Measurements from ENCODE around the gene WDR86. TPM values are rescaled to one million over a fixed set of nuclear protein-coding genes. Genes with fewer than 3 reads are reported as not detected.

WDR86 gene
- total and polyA plus RNA-seq, 2 experiments from 2014 or later, result not detected

DNA sequence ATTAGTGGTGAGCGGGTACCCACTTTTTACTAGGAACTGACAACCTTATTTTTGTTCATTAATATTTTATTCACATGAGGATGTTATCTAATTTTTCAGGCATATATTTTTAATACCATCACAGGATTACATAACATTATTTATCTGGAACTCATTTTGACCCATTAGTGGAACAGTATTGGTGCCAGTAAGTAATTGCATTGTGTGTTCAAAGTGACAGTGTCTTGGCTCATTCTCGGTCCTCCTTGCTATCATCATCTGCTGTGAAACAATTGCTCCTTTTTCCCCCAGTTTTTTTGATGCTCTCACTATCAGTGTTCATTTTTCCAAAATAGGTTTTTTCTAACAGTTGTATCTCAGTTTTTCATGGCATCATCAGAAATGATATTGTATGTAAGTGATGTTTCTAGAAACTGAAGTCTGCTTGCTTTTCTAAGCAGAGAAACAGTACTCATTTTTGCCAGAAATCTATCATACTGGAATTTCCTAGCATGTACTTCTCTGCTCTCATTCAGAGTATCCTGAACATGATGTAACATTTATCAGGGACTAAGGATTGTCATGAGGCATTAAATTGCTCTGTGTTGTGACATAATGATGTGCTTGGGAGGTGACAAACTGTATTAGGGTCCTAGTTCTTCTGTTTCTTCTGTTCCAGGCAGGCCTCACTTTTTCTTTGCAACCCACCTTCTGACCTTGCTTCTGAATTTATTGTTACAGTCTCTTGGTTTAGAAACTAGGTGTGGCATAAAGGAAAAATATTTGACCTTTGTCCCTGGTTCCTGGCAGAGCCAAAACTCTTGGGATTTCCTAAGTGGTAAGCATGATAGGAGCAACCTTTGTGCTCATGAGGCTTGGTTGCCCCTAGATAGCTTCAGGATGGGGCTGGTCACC, 64.0 kb downstream of the WDR86 start:
- WGBS, 2 experiments (ENCODE audit: low coverage in 1 of 2, low lambda C conversion rate in 2 of 2, missing lambda C conversion rate in 2 of 2), result 62 to 65% methylated on average over 2 of the region's 2 CpGs
- H3K9ac ChIP-seq, result no peak overlapping the region
- no peak for DNase-seq
- peaks cover 29% of the 10 kb centered on the region for H3K79me2 ChIP-seq (ENCODE audit: insufficient read depth)
- H3K27me3 ChIP-seq (replicated peaks; ENCODE audit: insufficient read depth), result no peaks in the 10 kb centered on the region
- H3K9me3 ChIP-seq (ENCODE audit: low read depth), result no peaks in the 10 kb centered on the region
- in situ Hi-C loops (cut with MboI), result no loop called here
- no peaks in the 10 kb centered on the region for H3K9me2 ChIP-seq (ENCODE audit: insufficient read depth)
- H4K20me1 ChIP-seq (ENCODE audit: insufficient read depth), result no peaks in the 10 kb centered on the region
- H3F3A ChIP-seq (ENCODE audit: insufficient read depth), result peaks cover 18% of the 10 kb centered on the region
- H3K4me2 ChIP-seq (ENCODE audit: unreplicated experiment), result no peak overlapping the region
- no peak overlapping the region for H3K4me3 ChIP-seq
- TF ChIP-seq EZH2 (IDR thresholded peaks at IDR 0.05; ENCODE audit: insufficient read depth, poor library complexity, severe bottlenecking), result no peak
- peaks cover 16% of the 10 kb centered on the region; the same call in 1 of the 2 replicates for H3K36me3 ChIP-seq (ENCODE audit: low read depth)
- no peak overlapping the region for H3K27ac ChIP-seq
- no peak overlapping the region for H2AFZ ChIP-seq
- peaks cover 14% of the 10 kb centered on the region for H3K4me1 ChIP-seq (ENCODE audit: insufficient read depth)

DNA sequence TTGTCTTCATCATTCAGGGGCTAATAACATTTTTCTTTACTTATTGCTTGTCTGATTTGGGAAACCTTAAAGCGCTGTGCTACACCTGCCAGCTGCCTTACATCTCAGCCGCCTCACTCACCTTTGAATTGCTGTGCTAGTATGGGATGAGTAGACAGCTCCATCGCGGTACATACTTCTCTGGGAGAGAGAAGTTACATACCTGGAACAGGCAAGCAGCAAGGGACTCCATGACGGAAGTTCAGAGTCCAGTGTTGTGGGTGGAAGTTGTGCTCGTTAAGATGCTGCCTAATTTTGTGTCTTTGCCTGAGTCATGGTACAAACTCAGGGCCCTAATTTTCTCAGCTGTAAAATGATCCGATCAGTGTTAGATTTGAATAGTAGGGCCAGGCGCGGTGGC, 66.3 kb downstream of the WDR86 start:
- Histone ChIP-seq H3K27me3 (replicated peaks; ENCODE audit: insufficient read depth) (no peaks in the 10 kb centered on the region), H3K36me3 (ENCODE audit: low read depth) (peaks cover 9% of the 10 kb centered on the region; the same call in 1 of the 2 replicates)
- in situ Hi-C loops (cut with MboI), result no loop called here

DNA sequence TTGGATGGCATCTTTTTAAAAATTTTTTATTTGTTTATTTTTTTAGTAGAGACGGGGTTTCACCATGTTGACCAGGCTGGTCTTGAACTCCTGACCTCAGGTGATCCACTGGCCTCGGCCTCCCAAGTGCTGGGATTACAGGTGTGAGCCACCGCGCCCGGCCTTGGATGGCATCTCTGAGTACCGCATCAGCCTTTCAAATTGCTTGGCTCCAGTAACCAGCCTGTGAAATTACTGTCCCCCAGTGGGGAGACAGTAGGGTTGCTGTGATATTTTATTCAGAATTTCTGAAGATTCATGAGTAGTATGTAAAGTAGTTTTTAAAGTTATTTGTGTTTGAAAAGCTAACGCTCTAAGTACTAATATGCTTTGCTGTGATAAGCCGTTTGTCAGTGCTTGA, 67.0 kb downstream of the WDR86 start:
- Histone ChIP-seq H3K27ac (peak overlapping the region; percentile 22; the same call in 1 of the 2 replicates), H3F3A (ENCODE audit: insufficient read depth) (peaks cover 9% of the 10 kb centered on the region; the same call in 1 of the 2 replicates)
- 73 to 75% methylated on average over 8 of the region's 8 CpGs for WGBS, 2 experiments (ENCODE audit: low coverage in 1 of 2, low lambda C conversion rate in 2 of 2, missing lambda C conversion rate in 2 of 2)

More for the DNA sequence above, 66.3 kb downstream of the WDR86 start:
- TF ChIP-seq EZH2phosphoT487 (IDR thresholded peaks at IDR 0.05; ENCODE audit: insufficient read depth, low read depth), result no peak
- no peak for TF ChIP-seq EZH2 (IDR thresholded peaks at IDR 0.05; ENCODE audit: insufficient read depth, poor library complexity, severe bottlenecking)
- Histone ChIP-seq H3K9me2 (ENCODE audit: insufficient read depth) (no peaks in the 10 kb centered on the region), H3F3A (ENCODE audit: insufficient read depth) (peaks cover 11% of the 10 kb centered on the region; the same call in 1 of the 2 replicates), H3K27ac (no peak overlapping the region), H4K20me1 (ENCODE audit: insufficient read depth) (no peaks in the 10 kb centered on the region), H2AFZ (no peak overlapping the region), H3K9me3 (ENCODE audit: low read depth) (no peaks in the 10 kb centered on the region), H3K9ac (no peak overlapping the region), H3K4me1 (ENCODE audit: insufficient read depth) (peaks cover 14% of the 10 kb centered on the region), H3K4me2 (ENCODE audit: unreplicated experiment) (peak overlapping the region; percentile 100), H3K79me2 (ENCODE audit: insufficient read depth) (peaks cover 29% of the 10 kb centered on the region), H3K4me3 (no peak overlapping the region)
- WGBS, 2 experiments (ENCODE audit: low coverage in 1 of 2, low lambda C conversion rate in 2 of 2, missing lambda C conversion rate in 2 of 2), result 94 to 95% methylated on average over 9 of the region's 9 CpGs
- no peak for DNase-seq

DNA sequence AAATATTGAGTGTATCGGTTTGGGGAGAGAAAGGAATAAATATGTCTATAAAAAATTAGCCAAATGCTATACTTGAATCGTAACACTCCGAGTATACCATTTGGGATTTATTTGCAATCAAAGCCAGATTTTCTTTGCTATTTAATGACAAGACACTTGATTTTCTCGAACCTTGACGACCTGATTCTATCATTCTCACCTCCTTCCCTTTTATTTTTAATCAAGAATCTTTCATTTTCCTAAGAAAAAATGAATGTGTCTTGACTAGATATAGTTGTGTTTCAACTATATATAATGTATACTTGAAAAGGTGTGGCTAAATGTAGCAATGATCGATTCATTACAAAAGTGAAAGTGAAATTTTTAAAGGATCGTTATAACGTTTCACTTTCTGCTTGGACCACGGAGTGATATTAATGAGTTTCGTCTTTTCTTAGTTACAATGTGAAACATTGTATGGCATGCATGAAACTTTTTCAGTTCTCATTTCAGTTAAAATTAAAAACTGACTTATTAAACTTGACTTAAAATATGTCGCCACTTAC, 67.7 kb downstream of the WDR86 start:
- Histone ChIP-seq H3K27me3 (replicated peaks; ENCODE audit: insufficient read depth) (no peaks in the 10 kb centered on the region), H3K79me2 (ENCODE audit: insufficient read depth) (peaks cover 29% of the 10 kb centered on the region), H3F3A (ENCODE audit: insufficient read depth) (peaks cover 7% of the 10 kb centered on the region; the same call in 1 of the 2 replicates), H3K9ac (peak overlapping the region; percentile 93), H3K9me2 (ENCODE audit: insufficient read depth) (no peaks in the 10 kb centered on the region), H3K4me2 (ENCODE audit: unreplicated experiment) (peak overlapping the region; percentile 100), H3K27ac (peak overlapping the region; percentile 22), H3K4me1 (ENCODE audit: insufficient read depth) (peaks cover 14% of the 10 kb centered on the region), H3K4me3 (peak overlapping the region; percentile 100), H3K9me3 (ENCODE audit: low read depth) (no peaks in the 10 kb centered on the region), H3K36me3 (ENCODE audit: low read depth) (peaks cover 4% of the 10 kb centered on the region; the same call in 1 of the 2 replicates), H4K20me1 (ENCODE audit: insufficient read depth) (no peaks in the 10 kb centered on the region), H2AFZ (peak overlapping the region; percentile 89)
- in situ Hi-C loops (cut with MboI), result no loop called here
- peak; percentile 28 for DNase-seq
- WGBS, 2 experiments (ENCODE audit: low coverage in 1 of 2, low lambda C conversion rate in 2 of 2, missing lambda C conversion rate in 2 of 2), result 1% methylated on average over 10 to 11 of the region's 11 CpGs
- no peak for TF ChIP-seq EZH2 (IDR thresholded peaks at IDR 0.05; ENCODE audit: insufficient read depth, poor library complexity, severe bottlenecking)
- no peak for TF ChIP-seq EZH2phosphoT487 (IDR thresholded peaks at IDR 0.05; ENCODE audit: insufficient read depth, low read depth)

More for the DNA sequence above, 67.0 kb downstream of the WDR86 start:
- H3K9me3 ChIP-seq (ENCODE audit: low read depth), result no peaks in the 10 kb centered on the region
- peak overlapping the region; percentile 89 for H2AFZ ChIP-seq
- no peaks in the 10 kb centered on the region for H3K27me3 ChIP-seq (replicated peaks; ENCODE audit: insufficient read depth)
- in situ Hi-C loops (cut with MboI), result no loop called here
- peaks cover 8% of the 10 kb centered on the region; the same call in 1 of the 2 replicates for H3K36me3 ChIP-seq (ENCODE audit: low read depth)
- H3K4me3 ChIP-seq, result peak overlapping the region; percentile 100
- H3K9me2 ChIP-seq (ENCODE audit: insufficient read depth), result no peaks in the 10 kb centered on the region
- peak overlapping the region; percentile 100 for H3K4me2 ChIP-seq (ENCODE audit: unreplicated experiment)
- peak; percentile 39 for DNase-seq
- TF ChIP-seq EZH2 (IDR thresholded peaks at IDR 0.05; ENCODE audit: insufficient read depth, poor library complexity, severe bottlenecking) (no peak), EZH2phosphoT487 (IDR thresholded peaks at IDR 0.05; ENCODE audit: insufficient read depth, low read depth) (no peak)
- H4K20me1 ChIP-seq (ENCODE audit: insufficient read depth), result no peaks in the 10 kb centered on the region
- peak overlapping the region; percentile 93 for H3K9ac ChIP-seq
- H3K79me2 ChIP-seq (ENCODE audit: insufficient read depth), result peaks cover 29% of the 10 kb centered on the region
- peaks cover 14% of the 10 kb centered on the region for H3K4me1 ChIP-seq (ENCODE audit: insufficient read depth)
